ENCODE data around the gene REPS1. TPM values are rescaled to one million over a fixed set of nuclear protein-coding genes. Genes with fewer than 3 reads are reported as not detected.

The REPS1 gene
- total RNA-seq, 2 experiments from 2014 or later, result 40.0 to 53.9 TPM

DNA sequence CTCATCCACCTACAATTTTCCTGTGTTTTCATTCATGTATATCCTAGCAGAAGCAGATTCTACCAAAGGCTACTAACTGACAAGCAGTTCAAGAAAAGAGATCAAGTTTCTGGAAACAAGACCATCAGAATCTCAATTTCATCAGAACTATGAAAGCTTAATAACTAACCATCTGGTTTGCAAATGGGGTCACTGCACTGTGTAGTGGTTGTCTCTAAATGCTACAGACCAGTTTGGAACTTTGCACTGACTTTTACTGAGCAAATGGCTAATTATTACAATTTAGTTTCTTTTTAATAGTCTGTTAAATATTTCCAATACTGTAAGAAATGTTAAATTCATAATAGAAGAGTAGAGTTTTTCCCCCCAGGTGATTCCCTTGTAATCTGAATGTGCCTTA lies 64.5 kb downstream of the REPS1 start:
- Histone ChIP-seq H2AFZ (ENCODE audit: low read length) (no peak overlapping the region), H4K20me1 (ENCODE audit: insufficient read depth, low read length) (no peaks in the 10 kb centered on the region), H3K27ac (ENCODE audit: low read depth, low read length, poor library complexity, severe bottlenecking) (no peak overlapping the region), H3K4me1 (ENCODE audit: insufficient read depth, low read length, poor library complexity, severe bottlenecking) (no peaks in the 10 kb centered on the region), H3K4me2 (ENCODE audit: low read length) (no peak overlapping the region), H3K9me3 (ENCODE audit: low read length) (no peaks in the 10 kb centered on the region), H3K4me3 (ENCODE audit: low read depth, low read length, poor library complexity, severe bottlenecking) (no peak overlapping the region), H3K36me3 (ENCODE audit: insufficient read depth, low read length) (peaks cover 44% of the 10 kb centered on the region), H3K79me2 (ENCODE audit: insufficient read depth, low read depth, low read length) (no peaks in the 10 kb centered on the region), H3K9me2 (ENCODE audit: insufficient read depth, low read length) (no peaks in the 10 kb centered on the region)
- TF ChIP-seq, protein P1, sequence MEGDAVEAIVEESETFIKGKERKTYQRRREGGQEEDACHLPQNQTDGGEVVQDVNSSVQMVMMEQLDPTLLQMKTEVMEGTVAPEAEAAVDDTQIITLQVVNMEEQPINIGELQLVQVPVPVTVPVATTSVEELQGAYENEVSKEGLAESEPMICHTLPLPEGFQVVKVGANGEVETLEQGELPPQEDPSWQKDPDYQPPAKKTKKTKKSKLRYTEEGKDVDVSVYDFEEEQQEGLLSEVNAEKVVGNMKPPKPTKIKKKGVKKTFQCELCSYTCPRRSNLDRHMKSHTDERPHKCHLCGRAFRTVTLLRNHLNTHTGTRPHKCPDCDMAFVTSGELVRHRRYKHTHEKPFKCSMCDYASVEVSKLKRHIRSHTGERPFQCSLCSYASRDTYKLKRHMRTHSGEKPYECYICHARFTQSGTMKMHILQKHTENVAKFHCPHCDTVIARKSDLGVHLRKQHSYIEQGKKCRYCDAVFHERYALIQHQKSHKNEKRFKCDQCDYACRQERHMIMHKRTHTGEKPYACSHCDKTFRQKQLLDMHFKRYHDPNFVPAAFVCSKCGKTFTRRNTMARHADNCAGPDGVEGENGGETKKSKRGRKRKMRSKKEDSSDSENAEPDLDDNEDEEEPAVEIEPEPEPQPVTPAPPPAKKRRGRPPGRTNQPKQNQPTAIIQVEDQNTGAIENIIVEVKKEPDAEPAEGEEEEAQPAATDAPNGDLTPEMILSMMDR (conservative IDR thresholded peaks at IDR 0.05; ENCODE audit: low read length), result no peak
- no peak for TF ChIP-seq EZH2phosphoT487 (IDR thresholded peaks at IDR 0.05; ENCODE audit: borderline replicate concordance, low read depth, low read length)
- POLR2A ChIA-PET, result no interaction called here
- CTCF ChIA-PET (ENCODE audit: unreplicated experiment), result no interaction called here
- intact Hi-C loops (cut with micrococcal nuclease; ENCODE audit: unreplicated experiment), result no loop called here
- no peak for DNase-seq (ENCODE audit: low spot score)
- BruUV-seq (replicated peaks), result no TSS peak

DNA sequence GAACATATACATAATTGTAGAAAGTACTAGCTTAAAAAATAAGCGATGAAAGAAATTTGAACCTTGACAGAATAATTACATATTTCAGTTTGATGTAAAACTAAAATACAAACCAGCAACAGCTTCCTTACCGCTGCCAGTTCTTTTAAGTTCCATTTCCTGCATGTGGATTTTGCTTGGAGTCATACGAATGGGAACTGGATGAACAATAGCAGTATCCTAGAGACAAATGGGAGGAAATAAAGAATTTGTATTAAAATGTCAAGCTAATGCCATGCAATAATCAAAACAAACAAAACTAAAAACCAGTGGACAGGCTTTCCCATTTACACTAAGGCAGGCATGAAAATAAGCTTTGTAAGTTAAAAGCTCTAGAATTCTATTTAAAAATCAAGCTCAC lies 67.1 kb downstream of the REPS1 start:
- BruUV-seq (replicated peaks), result no TSS peak
- intact Hi-C loops (cut with micrococcal nuclease; ENCODE audit: unreplicated experiment), result no loop called here

DNA sequence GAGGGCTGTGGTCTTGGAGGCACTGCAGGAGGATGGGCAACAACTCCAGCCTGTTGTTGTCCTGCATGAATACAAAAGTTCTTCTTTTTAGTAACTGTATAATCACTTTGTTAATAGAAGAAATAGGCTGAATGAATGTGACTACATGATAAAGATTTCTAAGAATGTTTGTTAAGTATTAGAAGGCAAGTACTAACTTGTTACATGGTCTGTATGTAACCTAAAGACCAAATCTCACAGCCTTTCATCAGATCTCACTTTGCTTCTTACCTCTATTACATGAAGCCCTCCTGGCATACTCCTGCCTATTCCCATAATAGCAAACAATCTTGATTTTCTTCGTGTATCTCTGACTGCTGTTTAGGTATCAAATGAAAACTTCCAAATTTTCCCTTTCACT lies 73.4 kb downstream of the REPS1 start:
- no TSS peak for BruUV-seq (replicated peaks)
- H3K4me1 ChIP-seq (ENCODE audit: insufficient read depth, low read length, poor library complexity, severe bottlenecking), result no peaks in the 10 kb centered on the region
- no peaks in the 10 kb centered on the region for H3K9me3 ChIP-seq (ENCODE audit: low read length)
- H4K20me1 ChIP-seq (ENCODE audit: insufficient read depth, low read length), result no peaks in the 10 kb centered on the region
- H2AFZ ChIP-seq (ENCODE audit: low read length), result no peak overlapping the region
- H3K79me2 ChIP-seq (ENCODE audit: insufficient read depth, low read depth, low read length), result no peaks in the 10 kb centered on the region
- ChIA-PET CTCF (ENCODE audit: unreplicated experiment) (no interaction called here), POLR2A (no interaction called here)
- H3K36me3 ChIP-seq (ENCODE audit: insufficient read depth, low read length), result peaks cover 85% of the 10 kb centered on the region
- intact Hi-C loops (cut with micrococcal nuclease; ENCODE audit: unreplicated experiment), result no loop called here
- DNase-seq (ENCODE audit: low spot score), result no peak
- no peaks in the 10 kb centered on the region for H3K9me2 ChIP-seq (ENCODE audit: insufficient read depth, low read length)
- H3K27ac ChIP-seq (ENCODE audit: low read depth, low read length, poor library complexity, severe bottlenecking), result no peak overlapping the region
- TF ChIP-seq, protein P1 (conservative IDR thresholded peaks at IDR 0.05; ENCODE audit: low read length), result no peak
- no peak for TF ChIP-seq EZH2phosphoT487 (IDR thresholded peaks at IDR 0.05; ENCODE audit: borderline replicate concordance, low read depth, low read length)
- H3K4me2 ChIP-seq (ENCODE audit: low read length), result no peak overlapping the region
- no peak overlapping the region for H3K4me3 ChIP-seq (ENCODE audit: low read depth, low read length, poor library complexity, severe bottlenecking)

More for the DNA sequence above, 67.1 kb downstream of the REPS1 start:
- no peaks in the 10 kb centered on the region for H4K20me1 ChIP-seq (ENCODE audit: insufficient read depth, low read length)
- H2AFZ ChIP-seq (ENCODE audit: low read length), result no peak overlapping the region
- no peak overlapping the region for H3K4me2 ChIP-seq (ENCODE audit: low read length)
- no peaks in the 10 kb centered on the region for H3K4me1 ChIP-seq (ENCODE audit: insufficient read depth, low read length, poor library complexity, severe bottlenecking)
- TF ChIP-seq, protein P1 (conservative IDR thresholded peaks at IDR 0.05; ENCODE audit: low read length), result no peak
- TF ChIP-seq EZH2phosphoT487 (IDR thresholded peaks at IDR 0.05; ENCODE audit: borderline replicate concordance, low read depth, low read length), result no peak
- H3K79me2 ChIP-seq (ENCODE audit: insufficient read depth, low read depth, low read length), result no peaks in the 10 kb centered on the region
- peaks cover 52% of the 10 kb centered on the region for H3K36me3 ChIP-seq (ENCODE audit: insufficient read depth, low read length)
- ChIA-PET POLR2A (interaction anchor here (0.6 to 1.9 kb wide), 6 partner anchors 10 to 617 kb away, joined by 3 to 9 read pairs (median 4); no protein-coding TSS in a partner anchor), CTCF (ENCODE audit: unreplicated experiment) (no interaction called here)
- H3K9me3 ChIP-seq (ENCODE audit: low read length), result no peaks in the 10 kb centered on the region
- H3K27ac ChIP-seq (ENCODE audit: low read depth, low read length, poor library complexity, severe bottlenecking), result no peak overlapping the region
- DNase-seq (ENCODE audit: low spot score), result no peak
- H3K9me2 ChIP-seq (ENCODE audit: insufficient read depth, low read length), result no peaks in the 10 kb centered on the region
- H3K4me3 ChIP-seq (ENCODE audit: low read depth, low read length, poor library complexity, severe bottlenecking), result no peak overlapping the region

Measured in OCI-LY7 (cell line).